SK-N-DZ (cell line): ENCODE measurements around the gene BANF1.

Source experiments
- DNase-seq: peaks from one replicate; pipeline ENCODE4 v3.0.0-alpha.2; 2015; ENCODE audit warnings: low spot score

Gene BANF1

DNA sequence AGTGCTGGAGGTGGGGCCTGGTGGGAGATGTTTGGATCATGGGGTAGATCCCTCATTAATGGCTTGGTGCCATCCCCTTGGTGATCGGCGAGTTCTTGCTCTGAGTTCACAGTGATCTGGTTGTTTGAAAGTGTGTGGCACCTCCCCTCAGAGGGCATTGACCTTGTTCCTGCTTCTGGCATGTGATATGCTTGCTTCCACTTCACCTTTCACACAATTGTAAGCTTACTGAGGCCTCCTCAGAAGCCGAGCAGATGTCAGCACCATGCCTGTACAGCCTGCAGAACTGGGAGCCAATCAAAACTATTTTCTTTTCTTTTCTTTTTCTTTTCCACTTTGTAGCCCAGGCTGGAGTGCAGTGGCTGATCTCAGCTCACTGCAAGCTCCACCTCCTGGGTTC is 35.0 kb downstream of the BANF1 start:
- no peak for DNase-seq

DNA sequence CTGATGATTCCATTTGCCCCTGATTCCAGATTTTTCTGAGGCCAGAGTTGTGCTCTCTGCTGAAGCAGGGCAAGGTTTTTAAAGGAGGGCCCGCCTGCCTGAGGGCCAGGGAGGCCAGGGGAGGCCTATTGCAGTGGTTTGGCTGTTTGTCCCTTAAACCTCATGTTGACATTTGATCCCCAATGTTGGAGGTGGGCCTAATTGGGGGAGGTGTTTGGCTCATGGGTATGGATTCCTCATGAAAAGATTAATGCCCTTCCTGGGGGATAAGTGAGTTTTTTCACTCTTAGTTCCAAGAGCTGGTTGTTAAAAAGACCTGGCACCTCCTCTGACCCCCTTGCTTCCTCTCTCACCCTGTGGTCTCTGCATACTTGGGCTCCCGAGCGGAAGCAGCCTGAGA is 37.5 kb downstream of the BANF1 start:
- no peak for DNase-seq

DNA sequence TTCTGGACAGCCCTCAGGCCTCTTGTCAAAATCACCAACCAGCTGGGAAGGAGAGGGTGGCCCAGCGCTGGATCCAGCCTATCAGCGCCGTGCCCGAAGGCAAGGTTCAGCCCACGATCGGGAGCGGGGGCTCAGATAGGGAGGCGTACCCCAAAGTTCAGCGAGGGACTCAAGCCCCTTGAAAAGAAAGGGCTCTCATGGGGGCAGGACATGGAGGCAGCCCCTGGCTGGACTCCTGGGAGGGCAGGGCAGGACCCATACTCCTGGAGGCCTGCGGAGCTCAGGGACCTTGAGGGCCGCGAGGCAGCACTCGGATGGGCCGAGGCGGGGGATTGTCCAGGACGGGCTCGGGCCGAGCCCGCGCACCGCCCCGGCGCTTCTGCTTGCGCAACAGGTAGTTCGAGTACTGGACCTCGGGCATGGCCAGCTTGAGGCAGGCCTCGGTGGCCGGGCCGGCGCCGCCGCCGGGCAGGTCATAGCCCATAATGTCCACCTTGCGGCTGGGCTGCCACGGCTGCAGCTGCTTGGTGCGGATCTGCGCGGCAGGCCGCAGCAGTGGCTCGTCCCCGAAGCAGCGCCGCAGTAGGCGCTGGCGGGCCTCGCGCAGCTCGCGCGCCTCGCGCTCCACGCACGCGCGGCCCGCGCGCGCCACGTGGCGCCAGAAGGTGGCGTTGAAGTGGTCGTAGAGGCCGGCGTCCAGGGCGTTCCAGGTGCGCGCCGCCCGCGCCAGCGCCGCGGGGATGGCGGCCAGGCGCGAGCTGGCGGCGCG is 40.1 kb downstream of the BANF1 start:
- no peak for DNase-seq

- DNase-seq: no peak
Observed at GRCh38 chr11:66042996-66043906, 40.9 kb downstream of the BANF1 start.

- DNase-seq: no peak
Observed at GRCh38 chr11:66044757-66045156, 42.5 kb downstream of the BANF1 start.

DNA sequence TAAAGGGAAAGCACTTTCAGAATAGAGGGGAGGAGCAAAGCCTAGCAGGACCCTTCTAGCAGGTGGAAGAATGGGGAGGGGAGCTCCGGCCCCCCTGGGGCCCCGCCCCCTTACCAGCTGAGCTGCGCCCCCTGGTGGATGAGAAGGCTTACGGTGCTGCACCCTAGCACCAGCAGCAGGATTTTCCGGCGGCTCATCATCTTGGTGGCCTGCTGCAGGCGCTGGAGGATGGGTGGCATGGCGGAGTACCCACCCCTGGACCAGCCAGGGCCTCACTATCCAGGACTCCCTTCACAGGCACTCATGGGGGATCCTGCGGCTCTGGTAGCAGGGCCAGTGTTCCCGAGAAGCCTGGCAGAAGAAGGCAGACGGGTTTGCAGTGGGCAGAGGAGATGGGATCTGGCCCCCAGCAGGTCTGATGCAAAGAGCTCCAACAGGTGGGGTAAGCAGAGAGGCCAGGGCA is 42.9 kb downstream of the BANF1 start:
- DNase-seq: peak; percentile 80

- DNase-seq: no peak
Observed at GRCh38 chr11:66046901-66047300, 44.6 kb downstream of the BANF1 start.

DNA sequence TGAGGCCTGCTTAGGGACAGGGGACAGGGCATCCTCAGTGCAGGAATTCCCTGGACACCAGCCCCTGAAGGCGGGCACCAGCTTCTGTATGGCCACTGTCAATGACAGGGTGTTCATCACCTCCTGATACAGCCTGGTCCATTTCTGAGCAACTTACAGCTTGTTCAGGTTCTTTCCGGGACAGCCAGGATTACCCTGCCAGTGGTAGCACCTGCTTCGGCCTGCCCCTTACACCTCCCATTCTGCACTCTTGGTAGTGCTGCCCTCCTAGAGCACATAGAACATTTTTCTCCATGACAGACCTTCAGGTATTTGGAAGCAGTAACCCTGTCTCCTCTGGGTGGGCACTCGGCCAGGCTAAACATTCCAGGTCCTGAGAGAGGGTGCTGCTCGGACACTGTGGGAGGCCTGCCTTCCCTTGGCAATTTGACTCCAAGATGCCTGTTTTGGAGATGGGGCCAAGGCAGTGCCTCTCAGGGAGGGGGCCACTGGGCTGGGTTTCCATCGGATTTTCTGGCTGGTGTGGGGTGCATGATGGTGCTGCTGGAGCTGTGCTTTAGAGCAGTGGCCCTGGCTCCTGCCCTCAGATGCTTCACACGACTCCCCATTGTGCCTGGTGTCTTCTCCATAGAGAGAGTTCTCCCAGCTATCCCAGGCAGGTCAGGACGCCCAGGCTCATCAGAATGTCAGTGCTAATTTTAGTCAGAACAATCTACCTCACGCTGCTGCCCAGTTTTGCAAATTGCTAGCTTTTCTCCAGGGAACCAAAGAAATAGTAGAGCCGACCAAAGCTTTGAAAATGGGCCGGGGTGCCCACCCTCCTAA is 45.5 kb downstream of the BANF1 start:
- no peak for DNase-seq

DNA sequence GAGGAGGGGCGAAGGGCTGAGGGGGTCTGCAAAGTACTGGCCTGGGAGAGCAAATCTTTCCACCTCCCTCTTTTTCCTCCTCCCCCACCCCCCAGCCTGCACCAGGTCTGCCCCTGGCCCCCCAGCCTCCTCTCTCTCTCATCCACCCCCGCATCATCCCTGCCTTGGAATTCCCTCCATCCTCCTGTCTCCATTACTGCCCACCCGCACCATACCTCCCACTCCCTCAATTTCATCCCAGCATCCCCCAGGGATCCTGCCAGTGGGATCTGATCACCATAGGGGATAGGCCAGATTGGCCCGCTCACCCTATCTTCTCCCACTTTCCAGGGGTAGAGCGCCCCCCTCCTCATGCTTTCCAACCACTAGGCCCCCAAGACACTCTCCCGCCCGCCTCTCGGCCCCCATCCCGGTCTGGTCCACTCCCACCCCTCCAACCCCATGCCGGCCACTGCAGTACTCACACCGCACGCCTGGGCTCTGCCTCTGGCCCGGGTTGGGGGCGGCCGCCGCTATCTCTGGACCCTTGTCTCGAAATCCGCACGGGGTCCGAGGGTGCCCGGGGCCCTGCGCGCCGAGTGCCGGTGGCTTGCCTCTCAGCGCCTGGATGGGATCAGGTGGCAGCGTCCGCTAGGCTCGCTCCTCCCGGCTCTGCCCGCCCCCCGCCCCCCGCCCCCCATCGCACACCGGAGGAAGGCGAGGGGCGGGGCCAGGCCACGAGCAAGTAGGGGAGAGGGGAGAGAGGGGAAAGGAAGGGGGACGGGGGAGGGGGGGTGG is 46.4 kb downstream of the BANF1 start, which contains the start of gene GAL3ST3:
GAL3ST3 (minus strand) TSS at position 615 of the 777 bp plus-strand sequence. CDS start 3,746 bp downstream, outside the sequence.
- DNase-seq: peak; percentile 62

GRCh38 chr11:66050581-66051231 is 48.4 kb downstream of the BANF1 start:
- DNase-seq: peak; percentile 32

- no peak for DNase-seq
Observed at GRCh38 chr11:66051371-66051765, 49.1 kb downstream of the BANF1 start.

DNA sequence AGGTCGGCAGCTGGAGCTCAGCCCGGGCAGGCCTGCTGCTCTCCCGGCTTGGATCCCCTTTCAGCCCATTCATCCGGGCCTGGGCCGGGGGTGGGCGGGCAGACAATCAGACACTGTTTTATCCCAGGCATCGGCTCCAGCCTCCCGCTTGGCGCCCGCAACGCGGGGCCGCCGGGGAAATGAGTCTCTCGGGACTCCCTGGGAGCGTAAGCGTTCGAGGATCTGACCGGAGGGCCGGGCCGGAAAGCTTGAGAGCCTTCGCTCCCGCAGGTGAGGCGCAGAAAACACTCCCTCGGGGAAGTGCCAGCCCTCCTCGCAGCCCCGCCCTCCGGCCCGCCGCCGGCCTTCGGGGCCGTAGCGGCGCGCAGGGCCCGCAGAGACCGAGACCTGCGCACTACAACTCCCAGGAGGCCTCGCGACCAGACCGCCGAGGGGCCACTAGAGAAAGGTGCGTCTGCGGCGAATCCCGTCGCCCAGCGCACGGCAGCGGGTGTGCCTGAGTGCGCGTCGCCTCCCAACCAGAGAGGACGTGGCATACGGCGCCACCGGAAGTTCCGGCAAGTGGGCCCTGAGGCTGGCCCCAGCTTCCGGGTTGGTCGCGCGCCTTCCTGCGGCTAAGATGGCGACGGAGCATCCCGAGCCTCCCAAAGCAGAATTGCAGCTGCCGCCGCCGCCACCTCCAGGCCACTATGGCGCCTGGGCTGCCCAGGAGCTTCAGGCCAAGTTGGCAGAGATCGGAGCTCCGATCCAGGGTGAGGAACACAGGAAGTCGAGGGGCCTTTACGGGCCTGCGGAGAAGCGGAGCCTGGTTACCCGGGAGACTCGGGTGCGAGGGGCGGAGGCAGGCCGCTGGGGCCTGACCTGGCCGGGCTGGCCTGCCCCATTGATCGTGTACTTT is 49.7 kb downstream of the BANF1 start, which contains the start of gene SF3B2:
SF3B2 (plus strand) TSS at position 599 of the 898 bp plus-strand sequence; CDS start at position 620, 21 bp downstream.
- DNase-seq: peak; percentile 98

DNA sequence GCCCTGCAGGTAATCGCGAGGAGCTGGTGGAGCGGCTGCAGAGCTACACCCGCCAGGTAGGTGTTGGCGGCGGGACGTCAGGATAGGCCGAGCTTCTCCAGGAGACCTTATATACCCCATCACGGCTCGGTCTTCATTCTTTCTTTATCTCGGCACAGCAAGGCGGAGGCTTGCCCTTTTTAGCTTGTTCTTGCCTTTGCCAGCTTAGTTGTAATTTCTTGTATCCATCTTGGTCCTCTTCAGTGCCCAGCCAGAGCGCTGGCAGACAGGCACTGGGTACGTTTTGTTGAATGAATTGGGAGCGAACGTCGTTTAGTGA is 50.3 kb downstream of the BANF1 start:
- DNase-seq: no peak
